Ovary (tissue), 9 donors: ENCODE data around the gene NAGLU. TPM values are rescaled to one million over a fixed set of nuclear protein-coding genes. Genes with fewer than 3 reads are reported as not detected.

Source experiments
- DNase-seq, 5 donors: peaks; one replicate each; pipeline ENCODE4 v3.0.0-alpha.2; 2019 to 2020
- H3K27ac ChIP-seq, 2 donors: fragments of 200-600 bp; one replicate each; pipeline versions ENCODE4 v1.5.1 to v1.8.0; 2019 to 2022
- H3K27me3 ChIP-seq: fragments of 200-600 bp; one replicate; pipeline ENCODE4 v1.8.0; 2022
- H3K36me3 ChIP-seq: fragments of 200-600 bp; sonication (generic); one replicate; pipeline ENCODE4 v1.5.1; 2019
- H3K4me1 ChIP-seq: one replicate; pipeline ENCODE4 v1.8.1; 2013; ENCODE audit warnings: mild to moderate bottlenecking, moderate library complexity; ENCODE audit not compliant: insufficient read depth
- H3K4me3 ChIP-seq: fragments of 200-600 bp; sonication (generic); one replicate; pipeline ENCODE4 v1.5.1; 2017
- H3K9me3 ChIP-seq, 2 donors: fragments of 200-600 bp in 1 of 2; sonication (generic) in 1 of 2; one replicate each; pipeline versions ENCODE4 v1.5.1 to v1.8.1; 2013 to 2019; ENCODE audit warnings: mild to moderate bottlenecking in 1 of 2, moderate library complexity in 1 of 2
- CTCF ChIP-seq, 3 donors: fragments of 450-650 bp in 2 of 3; fragments of 200-600 bp in 1 of 3; IDR thresholded peaks; one replicate each; pipeline versions ENCODE4 v1.5.1 to v1.8.0; 2016 to 2022; ENCODE audit warnings: antibody characterized with exemption in 3 of 3, mild to moderate bottlenecking in 1 of 3
- EP300 ChIP-seq: sonication (generic); formaldehyde crosslinking; IDR thresholded peaks from one replicate; pipeline ENCODE4 v1.6.1; 2017; ENCODE audit warnings: antibody characterized with exemption
- POLR2A ChIP-seq: fragments of 450-650 bp; IDR thresholded peaks from one replicate; pipeline ENCODE4 v1.6.1; 2017; ENCODE audit warnings: antibody characterized with exemption, mild to moderate bottlenecking, moderate library complexity
- WGBS, 3 donors: extraction: QIAGEN DNeasy Blood & Tissue Kit in 1 of 3; methylation state at CpG; one replicate each; pipeline versions ENCODE4 v1.1.5 to v1.1.7; 2013 to 2017; 5-methylcytosine and 5-hydroxymethylcytosine counted together
- intact Hi-C, 4 donors: fragments of 100-400 bp; cut with DNase I; formaldehyde crosslinking; loops; one replicate each; pipeline versions ENCODE4 v1.11.0 to v1.15.1; 2022 to 2023
- polyA plus RNA-seq, 2 donors: library from polyadenylated mRNA; stranded (reverse); fragments of 200-250 nt in 1 of 2; fragments of 350-450 nt in 1 of 2; fragmentation: Illumina TruSeq in 1 of 2; extraction: RNeasy Lipid Tissue Mini Kit (QIAGEN cat#74804) in 1 of 2; gene quantifications; one replicate each; pipeline ENCODE4 v1.2.3, GENCODE V29; 2013 to 2014
- total RNA-seq, 7 donors: library from RNA; depleted of rRNA in 2 of 7; stranded (reverse); fragments of >200 nt in 2 of 7; fragmentation: NEBNext Ultra II Directional in 3 of 7; extraction: Animal tissue kit (Norgen Biotek cat#: 25700) in 3 of 7; gene quantifications; one replicate each; pipeline versions ENCODE4 v1.1.0 to v1.2.4, GENCODE V29; 2016 to 2023
- donor health status: DM: no; HTN: no; CAD: no; lungs with moderate emphysema.
- donor health status: DM: no; HTN: no; CAD: no.
- donor health status: Bipolar disorder and iron deficiency.
- donor health status: DM: yes; HTN: yes; CAD: no.
- donor health status: DM: no; HTN: no; CAD: no.
- donor health status: DM: yes; HTN: yes; CAD: no.

Gene NAGLU
- total and polyA plus RNA-seq, 9 donors, result 9.7 to 49.6 (median 40.0) TPM

GRCh38 chr17:42571435-42572225 lies 35.6 kb downstream of the NAGLU start:
- WGBS, 3 donors, result 54 to 62% (median 55%) methylated on average over 12 of the region's 12 CpGs
- Histone ChIP-seq H3K4me3 (no peak overlapping the region), H3K27ac (no peak overlapping the region), H3K36me3 (no peaks in the 10 kb centered on the region), H3K27me3 (no peaks in the 10 kb centered on the region), H3K4me1 (peaks cover 2% of the 10 kb centered on the region), H3K9me3 (no peaks in the 10 kb centered on the region)
- intact Hi-C loops, result no loop called here
- no peak for TF ChIP-seq CTCF (IDR thresholded peaks at IDR 0.05)
- no peak for TF ChIP-seq EP300
- TF ChIP-seq POLR2A, result no peak
- peak in 1 of 5 donors; percentile 21 for DNase-seq

GRCh38 chr17:42573095-42573494 lies 37.1 kb downstream of the NAGLU start:
- intact Hi-C loops, result no loop called here
- Histone ChIP-seq H3K4me1 (peaks cover 4% of the 10 kb centered on the region), H3K9me3 (no peaks in the 10 kb centered on the region), H3K36me3 (no peaks in the 10 kb centered on the region), H3K27me3 (no peaks in the 10 kb centered on the region), H3K27ac (no peak overlapping the region), H3K4me3 (no peak overlapping the region)
- WGBS, 3 donors, result 73 to 82% (median 79%) methylated on average over 4 of the region's 4 CpGs
- TF ChIP-seq EP300 (no peak), POLR2A (no peak)
- DNase-seq, result no peak

- WGBS, 3 donors, result 70 to 85% (median 76%) methylated on average over 3 of the region's 3 CpGs
- Histone ChIP-seq H3K4me1 (peaks cover 4% of the 10 kb centered on the region), H3K9me3 (no peaks in the 10 kb centered on the region), H3K4me3 (no peak overlapping the region), H3K27me3 (no peaks in the 10 kb centered on the region), H3K36me3 (no peaks in the 10 kb centered on the region), H3K27ac (no peak overlapping the region)
- no peak for DNase-seq
- TF ChIP-seq CTCF (IDR thresholded peaks at IDR 0.05), result no peak
- TF ChIP-seq EP300, result no peak
- TF ChIP-seq POLR2A, result no peak
- intact Hi-C loops, result no loop called here
These were observed 38.4 kb downstream of the NAGLU start for GRCh38 chr17:42574463-42574862.

- DNase-seq, result no peak
- H3K27me3 ChIP-seq, result no peaks in the 10 kb centered on the region
- intact Hi-C loops, result loop anchor here in 2 of 4 donors (1.0 to 5.0 kb wide), 3 partner anchors 100 to 605 kb away; partner anchors contain the start of genes CCR10 (in 1 of the 2) and CNTNAP1 (in 1 of the 2)
- no peak for TF ChIP-seq CTCF (IDR thresholded peaks at IDR 0.05)
- 3 to 4% (median 3%) methylated on average over 18 of the region's 18 CpGs for WGBS, 3 donors
- no peak overlapping the region for H3K27ac ChIP-seq
- peaks cover 4% of the 10 kb centered on the region for H3K4me1 ChIP-seq
- no peaks in the 10 kb centered on the region for H3K9me3 ChIP-seq
- no peaks in the 10 kb centered on the region for H3K36me3 ChIP-seq
- peak overlapping the region; percentile 65 for H3K4me3 ChIP-seq
These were observed 41.1 kb downstream of the NAGLU start for GRCh38 chr17:42577140-42577531.
